ENCODE data around the gene CD79B.

The CD79B gene

GRCh38 chr17:63950940-63951907 is 19.1 kb upstream of the CD79B start:
- DNase-seq, result no peak

GRCh38 chr17:63949576-63950250 is 17.6 kb upstream of the CD79B start:
- DNase-seq, result no peak

- no peak for DNase-seq
These were observed 16.4 kb upstream of the CD79B start for GRCh38 chr17:63948521-63948920.

- DNase-seq, result no peak
These were observed 15.7 kb upstream of the CD79B start for GRCh38 chr17:63947711-63948330.

- DNase-seq, result peak; percentile 79
These were observed 14.6 kb upstream of the CD79B start for GRCh38 chr17:63946440-63947363.

- no peak for DNase-seq
These were observed 13.8 kb upstream of the CD79B start for GRCh38 chr17:63945784-63946439.

GRCh38 chr17:63944736-63945499 is 12.8 kb upstream of the CD79B start:
- no peak for DNase-seq

- DNase-seq, result no peak
These were observed 11.6 kb upstream of the CD79B start for GRCh38 chr17:63943745-63944144.

- no peak for DNase-seq
These were observed 10.3 kb upstream of the CD79B start for GRCh38 chr17:63942309-63942985.

- DNase-seq, result no peak
These were observed 9.6 kb upstream of the CD79B start for GRCh38 chr17:63941751-63942150.

- no peak for DNase-seq
These were observed 9.0 kb upstream of the CD79B start for GRCh38 chr17:63941162-63941561.

GRCh38 chr17:63940584-63940983 is 8.5 kb upstream of the CD79B start:
- no peak for DNase-seq

- DNase-seq, result no peak
These were observed 7.8 kb upstream of the CD79B start for GRCh38 chr17:63939884-63940283.

GRCh38 chr17:63939401-63939800 is 7.3 kb upstream of the CD79B start:
- no peak for DNase-seq

- DNase-seq, result no peak
These were observed 5.8 kb upstream of the CD79B start for GRCh38 chr17:63937920-63938319.

- no peak for DNase-seq
These were observed 5.2 kb upstream of the CD79B start for GRCh38 chr17:63937319-63937718.

GRCh38 chr17:63934183-63935112 is 2.3 kb upstream of the CD79B start:
- peak; percentile 20 for DNase-seq

- no peak for DNase-seq
These were observed 1.5 kb upstream of the CD79B start for GRCh38 chr17:63933598-63933997.

- no peak for DNase-seq
These were observed 590 bp upstream of the CD79B start for GRCh38 chr17:63932721-63933120.

All from hematopoietic multipotent progenitor cell treated with erythropoietin and hydrocortisone succinate and interleukin-3 and kit ligand, for 4 days (in vitro differentiated cells).